WTC11 (cell line): ENCODE measurements around the gene PRICKLE3. TPM values are rescaled to one million over a fixed set of nuclear protein-coding genes. Genes with fewer than 3 reads are reported as not detected.
A peak's percentile ranks its signal among the peaks of the same experiment; 100 is the strongest.
"Not testable (repeated sequence)": the region's sequence is repeated elsewhere in the genome, so short reads cannot be mapped to it uniquely, and the experiment has no call there.

ENCODE experiments used
- ATAC-seq: fragments of 200-7000 bp; cut with Tn5 transposase; 2 replicates; pipeline ENCODE4 v1.10.0; 2021; ENCODE audit warnings: mild to moderate bottlenecking, moderate library complexity
- CTCF ChIA-PET: fragments of 300-600 bp; sonication (Branson Sonifier 250); formaldehyde crosslinking; loops from one replicate; lab custom pipeline; 2021; ENCODE audit warnings: antibody characterized with exemption; lab: Charles Lee
- POLR2A ChIA-PET: fragments of 350-600 bp; sonication (Branson Sonifier 250); formaldehyde crosslinking; loops from one replicate; lab custom pipeline; 2021; ENCODE audit warnings: antibody characterized with exemption; lab: Charles Lee
- DNase-seq: peaks from one replicate; pipeline ENCODE4 v3.0.0; 2021; ENCODE audit warnings: low spot score
- H3K27ac Mint-ChIP-seq: 2 replicates; pipeline ENCODE4 v1.8.0; 2021; ENCODE audit warnings: mixed read lengths
- H3K27me3 Mint-ChIP-seq: 2 replicates; pipeline ENCODE4 v1.8.0; 2021; ENCODE audit warnings: low read depth, mild to moderate bottlenecking, moderate library complexity, mixed read lengths
- H3K36me3 Mint-ChIP-seq: 2 replicates; pipeline ENCODE4 v1.8.0; 2021; ENCODE audit warnings: mixed read lengths
- H3K4me1 Mint-ChIP-seq: 2 replicates; pipeline ENCODE4 v1.8.0; 2022; ENCODE audit warnings: mixed read lengths
- H3K4me3 Mint-ChIP-seq: 2 replicates; pipeline ENCODE4 v1.8.0; 2021; ENCODE audit warnings: mild to moderate bottlenecking, moderate library complexity, mixed read lengths
- H3K9me3 Mint-ChIP-seq: 2 replicates; pipeline ENCODE4 v1.8.0; 2021; ENCODE audit warnings: mixed read lengths
- CREM ChIP-seq: sonication (generic); formaldehyde crosslinking; IDR thresholded peaks from 2 replicates; pipeline ENCODE4 v1.8.1; 2022; ENCODE audit warnings: mild to moderate bottlenecking, missing genetic modification reagents, moderate library complexity
- EMX1 ChIP-seq: fragments of 250-450 bp; sonication (Bioruptor Pico); IDR thresholded peaks from 2 replicates; pipeline ENCODE4 v1.8.0; 2021; ENCODE audit warnings: mild to moderate bottlenecking
- FOXK1 ChIP-seq: sonication (generic); formaldehyde crosslinking; IDR thresholded peaks from 2 replicates; pipeline ENCODE4 v1.8.0; 2022; ENCODE audit warnings: mild to moderate bottlenecking, moderate library complexity, missing genetic modification reagents
- FOXP1 ChIP-seq: sonication (generic); formaldehyde crosslinking; IDR thresholded peaks from 2 replicates; pipeline ENCODE4 v1.8.0; 2022; ENCODE audit warnings: missing genetic modification reagents, mild to moderate bottlenecking, moderate library complexity, borderline replicate concordance
- HMGA2 ChIP-seq: fragments of 250-450 bp; sonication (Bioruptor Pico); IDR thresholded peaks from 2 replicates; pipeline ENCODE4 v1.4.0; 2021; ENCODE audit warnings: mild to moderate bottlenecking, moderate library complexity
- MXD4 ChIP-seq: fragments of 250-450 bp; sonication (Bioruptor Pico); IDR thresholded peaks from 2 replicates; pipeline ENCODE4 v1.8.0; 2021; ENCODE audit warnings: mild to moderate bottlenecking, moderate library complexity, borderline replicate concordance
- SP1 ChIP-seq: sonication (generic); formaldehyde crosslinking; conservative IDR thresholded peaks from 2 replicates; pipeline ENCODE4 v1.8.1; 2022; ENCODE audit warnings: missing genetic modification reagents
- TCF7 ChIP-seq: sonication (generic); formaldehyde crosslinking; IDR thresholded peaks from 2 replicates; pipeline ENCODE4 v1.8.0; 2022; ENCODE audit warnings: mild to moderate bottlenecking, low read depth, missing genetic modification reagents, moderate library complexity
- TP53 ChIP-seq: sonication (generic); formaldehyde crosslinking; IDR thresholded peaks from 2 replicates; pipeline ENCODE4 v1.8.1; 2023; ENCODE audit warnings: mild to moderate bottlenecking, missing genetic modification reagents
- ZBTB21 ChIP-seq: sonication (generic); formaldehyde crosslinking; IDR thresholded peaks from 2 replicates; pipeline ENCODE4 v1.8.1; 2023; ENCODE audit warnings: mild to moderate bottlenecking, missing genetic modification reagents, borderline replicate concordance
- total RNA-seq: library from RNA; stranded (reverse); gene quantifications from 3 replicates; pipeline ENCODE4 v1.2.3, GENCODE V29; 2021
- TF ChIP-seq, protein P1 (sequence below): fragments of 250-450 bp; sonication (Bioruptor Pico); IDR thresholded peaks from 2 replicates; pipeline ENCODE4 v1.8.0; 2021; ENCODE audit warnings: mild to moderate bottlenecking
- TF ChIP-seq, protein P2 (sequence below): sonication (generic); formaldehyde crosslinking; IDR thresholded peaks from 2 replicates; pipeline ENCODE4 v1.8.0; 2022; ENCODE audit warnings: mild to moderate bottlenecking, missing genetic modification reagents
- TF ChIP-seq, protein P3 (sequence below): sonication (generic); formaldehyde crosslinking; IDR thresholded peaks from 2 replicates; pipeline ENCODE4 v1.8.1; 2022; ENCODE audit warnings: low read depth, mild to moderate bottlenecking, moderate library complexity, missing genetic modification reagents, borderline replicate concordance
- TF ChIP-seq, protein P4 (sequence below): sonication (generic); formaldehyde crosslinking; IDR thresholded peaks from 2 replicates; pipeline ENCODE4 v1.8.1; 2022; ENCODE audit warnings: missing genetic modification reagents, borderline replicate concordance
- TF ChIP-seq, protein P5 (sequence below): fragments of 250-450 bp; sonication (Bioruptor Pico); IDR thresholded peaks from 2 replicates; pipeline ENCODE4 v2.1.2; 2022; ENCODE audit warnings: mild to moderate bottlenecking, moderate library complexity
- TF ChIP-seq, protein P6 (sequence below): sonication (generic); formaldehyde crosslinking; IDR thresholded peaks from 2 replicates; pipeline ENCODE4 v1.8.1; 2023; ENCODE audit warnings: mild to moderate bottlenecking, missing genetic modification reagents

Gene PRICKLE3
- total RNA-seq, 1 experiment from 2014 or later = 14.6 TPM

DNA sequence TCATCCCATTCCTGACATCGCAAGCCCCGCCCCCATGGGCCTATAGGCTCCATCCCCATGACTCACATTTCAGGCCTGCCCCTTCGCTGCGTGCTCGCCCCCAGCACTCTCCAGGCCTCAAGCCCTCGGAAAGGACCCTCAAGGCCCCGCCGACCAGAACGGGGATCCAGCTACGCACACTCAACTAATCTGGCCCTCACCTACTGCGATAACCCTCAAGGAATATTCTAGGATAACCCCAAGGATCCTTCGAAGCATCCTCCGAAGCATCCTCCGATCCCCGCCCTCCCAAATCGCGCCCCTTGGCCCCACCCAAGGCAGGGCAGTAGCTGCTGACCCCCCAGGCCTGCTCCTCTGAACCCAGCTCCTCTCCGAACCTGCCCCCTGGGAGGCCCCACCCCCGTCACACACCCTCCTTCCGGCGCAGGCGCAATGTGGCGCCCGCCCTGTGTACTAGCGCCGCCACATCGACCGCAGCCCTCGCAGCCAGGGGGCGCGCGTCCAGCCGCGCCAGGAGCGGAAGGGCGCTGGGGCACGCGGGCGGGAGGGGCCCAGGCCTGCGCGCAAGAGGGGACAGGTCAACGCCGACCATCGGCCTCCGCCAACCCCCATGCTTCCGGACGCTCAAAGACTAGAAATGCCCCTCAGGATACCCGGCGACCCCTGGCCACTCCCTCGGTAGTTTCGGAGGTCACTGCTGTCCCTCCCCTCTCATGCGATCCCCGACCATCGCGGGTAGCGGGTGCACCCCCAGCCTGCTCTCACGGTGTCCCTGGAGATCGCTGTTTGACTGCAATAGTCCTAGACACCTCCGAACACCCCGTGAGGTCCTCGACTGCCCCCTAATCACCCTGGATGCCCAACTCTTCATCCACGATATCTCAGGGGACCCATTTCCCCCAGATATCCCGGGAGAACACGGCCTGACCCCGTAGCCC, 30.0 kb downstream of the PRICKLE3 start (continued):
- no peak for TF ChIP-seq TCF7 (CRISPR knock-in tag)
- TF ChIP-seq ZBTB21 = no peak
- TF ChIP-seq, protein P1, sequence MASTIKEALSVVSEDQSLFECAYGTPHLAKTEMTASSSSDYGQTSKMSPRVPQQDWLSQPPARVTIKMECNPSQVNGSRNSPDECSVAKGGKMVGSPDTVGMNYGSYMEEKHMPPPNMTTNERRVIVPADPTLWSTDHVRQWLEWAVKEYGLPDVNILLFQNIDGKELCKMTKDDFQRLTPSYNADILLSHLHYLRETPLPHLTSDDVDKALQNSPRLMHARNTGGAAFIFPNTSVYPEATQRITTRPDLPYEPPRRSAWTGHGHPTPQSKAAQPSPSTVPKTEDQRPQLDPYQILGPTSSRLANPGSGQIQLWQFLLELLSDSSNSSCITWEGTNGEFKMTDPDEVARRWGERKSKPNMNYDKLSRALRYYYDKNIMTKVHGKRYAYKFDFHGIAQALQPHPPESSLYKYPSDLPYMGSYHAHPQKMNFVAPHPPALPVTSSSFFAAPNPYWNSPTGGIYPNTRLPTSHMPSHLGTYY (CRISPR knock-in tag) = no peak
- TF ChIP-seq FOXK1 = peak; percentile 52
- TF ChIP-seq, protein P2, sequence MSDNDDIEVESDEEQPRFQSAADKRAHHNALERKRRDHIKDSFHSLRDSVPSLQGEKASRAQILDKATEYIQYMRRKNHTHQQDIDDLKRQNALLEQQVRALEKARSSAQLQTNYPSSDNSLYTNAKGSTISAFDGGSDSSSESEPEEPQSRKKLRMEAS (CRISPR knock-in tag) = peak; percentile 40; the same call in 1 of the 2 replicates

DNA sequence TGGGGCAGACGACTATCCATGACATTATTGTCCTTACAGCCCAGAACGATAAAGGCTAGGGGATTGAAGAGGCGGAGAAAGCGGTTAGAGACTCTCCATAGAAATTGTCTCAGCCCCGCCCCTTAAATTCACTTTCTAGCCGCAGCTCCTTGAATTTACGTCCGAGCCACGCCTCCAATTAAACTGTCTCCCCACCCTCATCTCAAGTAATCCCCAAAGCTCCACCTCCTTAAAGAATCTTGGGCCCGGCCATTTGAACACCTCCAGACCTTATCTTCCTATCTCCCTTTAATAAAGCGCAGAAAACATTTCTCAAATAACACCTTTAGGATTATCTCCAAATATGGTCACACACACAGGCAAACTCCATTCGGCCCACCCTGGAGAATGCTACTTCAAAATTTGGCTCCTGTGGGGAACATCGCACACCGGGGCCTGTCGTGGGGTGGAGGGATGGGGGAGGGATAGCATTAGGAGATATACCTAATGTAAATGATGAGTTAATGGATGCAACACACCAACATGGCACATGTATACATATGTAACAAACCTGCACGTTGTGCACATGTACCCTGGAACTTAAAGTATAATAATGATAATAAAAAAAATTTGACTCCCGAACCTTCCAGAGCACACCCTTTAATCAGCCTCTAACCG, 30.8 kb downstream of the PRICKLE3 start:
- DNase-seq = peak; percentile 56
- peaks cover 32% of the 10 kb centered on the region for H3K27me3 Mint-ChIP-seq
- CTCF ChIA-PET = interaction anchor here (0.6 to 2.1 kb wide), 22 partner anchors 7 to 767 kb away, joined by 3 to 29 read pairs (median 5); partner anchors contain the start of genes CLCN5 and KCND1
- peak; percentile 48 for ATAC-seq
- no peak for TF ChIP-seq TP53 (CRISPR knock-in tag)
- TF ChIP-seq, protein P3, sequence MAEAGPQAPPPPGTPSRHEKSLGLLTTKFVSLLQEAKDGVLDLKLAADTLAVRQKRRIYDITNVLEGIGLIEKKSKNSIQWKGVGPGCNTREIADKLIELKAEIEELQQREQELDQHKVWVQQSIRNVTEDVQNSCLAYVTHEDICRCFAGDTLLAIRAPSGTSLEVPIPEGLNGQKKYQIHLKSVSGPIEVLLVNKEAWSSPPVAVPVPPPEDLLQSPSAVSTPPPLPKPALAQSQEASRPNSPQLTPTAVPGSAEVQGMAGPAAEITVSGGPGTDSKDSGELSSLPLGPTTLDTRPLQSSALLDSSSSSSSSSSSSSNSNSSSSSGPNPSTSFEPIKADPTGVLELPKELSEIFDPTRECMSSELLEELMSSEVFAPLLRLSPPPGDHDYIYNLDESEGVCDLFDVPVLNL = no peak
- TF ChIP-seq, protein P4, sequence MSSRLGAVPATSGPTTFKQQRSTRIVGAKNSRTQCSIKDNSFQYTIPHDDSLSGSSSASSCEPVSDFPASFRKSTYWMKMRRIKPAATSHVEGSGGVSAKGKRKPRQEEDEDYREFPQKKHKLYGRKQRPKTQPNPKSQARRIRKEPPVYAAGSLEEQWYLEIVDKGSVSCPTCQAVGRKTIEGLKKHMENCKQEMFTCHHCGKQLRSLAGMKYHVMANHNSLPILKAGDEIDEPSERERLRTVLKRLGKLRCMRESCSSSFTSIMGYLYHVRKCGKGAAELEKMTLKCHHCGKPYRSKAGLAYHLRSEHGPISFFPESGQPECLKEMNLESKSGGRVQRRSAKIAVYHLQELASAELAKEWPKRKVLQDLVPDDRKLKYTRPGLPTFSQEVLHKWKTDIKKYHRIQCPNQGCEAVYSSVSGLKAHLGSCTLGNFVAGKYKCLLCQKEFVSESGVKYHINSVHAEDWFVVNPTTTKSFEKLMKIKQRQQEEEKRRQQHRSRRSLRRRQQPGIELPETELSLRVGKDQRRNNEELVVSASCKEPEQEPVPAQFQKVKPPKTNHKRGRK = no peak
- no peak; the same call in 1 of the 2 replicates for TF ChIP-seq SP1
- TF ChIP-seq HMGA2 (CRISPR knock-in tag) = no peak
- no peak for TF ChIP-seq ZBTB21
- TF ChIP-seq, protein P5, sequence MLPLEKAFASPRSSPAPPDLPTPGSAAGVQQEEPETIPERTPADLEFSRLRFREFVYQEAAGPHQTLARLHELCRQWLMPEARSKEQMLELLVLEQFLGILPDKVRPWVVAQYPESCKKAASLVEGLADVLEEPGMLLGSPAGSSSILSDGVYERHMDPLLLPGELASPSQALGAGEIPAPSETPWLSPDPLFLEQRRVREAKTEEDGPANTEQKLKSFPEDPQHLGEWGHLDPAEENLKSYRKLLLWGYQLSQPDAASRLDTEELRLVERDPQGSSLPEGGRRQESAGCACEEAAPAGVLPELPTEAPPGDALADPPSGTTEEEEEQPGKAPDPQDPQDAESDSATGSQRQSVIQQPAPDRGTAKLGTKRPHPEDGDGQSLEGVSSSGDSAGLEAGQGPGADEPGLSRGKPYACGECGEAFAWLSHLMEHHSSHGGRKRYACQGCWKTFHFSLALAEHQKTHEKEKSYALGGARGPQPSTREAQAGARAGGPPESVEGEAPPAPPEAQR (CRISPR knock-in tag) = no peak
- TF ChIP-seq FOXP1 = no peak
- no peak for TF ChIP-seq CREM
- POLR2A ChIA-PET = interaction anchor here (0.7 to 1.8 kb wide), 4 partner anchors 8 to 36 kb away, joined by 4 to 5 read pairs (median 4); no protein-coding TSS in a partner anchor
- peak overlapping the region; percentile 80 for H3K4me3 Mint-ChIP-seq
- peaks cover 9% of the 10 kb centered on the region for H3K4me1 Mint-ChIP-seq
- H3K9me3 Mint-ChIP-seq = no peaks in the 10 kb centered on the region
- no peaks in the 10 kb centered on the region for H3K36me3 Mint-ChIP-seq
- H3K27ac Mint-ChIP-seq = peak overlapping the region; percentile 94

DNA sequence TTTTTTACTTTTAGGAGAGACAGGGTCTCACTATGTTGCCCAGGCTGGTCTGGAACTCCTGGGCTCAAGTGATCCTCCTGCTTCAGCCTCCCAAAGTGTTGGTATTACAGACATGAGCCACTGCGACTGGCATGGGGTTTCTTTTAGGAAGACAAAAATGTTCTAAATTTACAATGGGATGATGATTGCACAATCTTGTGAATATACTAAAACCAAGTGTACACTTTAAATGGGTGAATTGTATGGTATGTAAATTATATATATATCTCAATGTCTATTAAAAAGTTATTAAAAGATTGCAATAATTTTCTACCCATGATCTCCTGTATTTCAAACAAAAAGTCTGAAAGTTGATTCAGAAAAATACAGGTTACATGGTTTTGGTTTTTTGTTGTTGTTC, 32.7 kb downstream of the PRICKLE3 start:
- H3K9me3 Mint-ChIP-seq = no peaks in the 10 kb centered on the region
- H3K4me3 Mint-ChIP-seq = no peak overlapping the region
- CTCF ChIA-PET = no interaction called here
- peaks cover 9% of the 10 kb centered on the region for H3K4me1 Mint-ChIP-seq
- H3K27me3 Mint-ChIP-seq = peaks cover 20% of the 10 kb centered on the region
- ATAC-seq (no peak), DNase-seq (no peak)
- TF ChIP-seq MXD4 (CRISPR knock-in tag) (no peak), EMX1 (CRISPR knock-in tag) (no peak)
- TF ChIP-seq, protein P6, sequence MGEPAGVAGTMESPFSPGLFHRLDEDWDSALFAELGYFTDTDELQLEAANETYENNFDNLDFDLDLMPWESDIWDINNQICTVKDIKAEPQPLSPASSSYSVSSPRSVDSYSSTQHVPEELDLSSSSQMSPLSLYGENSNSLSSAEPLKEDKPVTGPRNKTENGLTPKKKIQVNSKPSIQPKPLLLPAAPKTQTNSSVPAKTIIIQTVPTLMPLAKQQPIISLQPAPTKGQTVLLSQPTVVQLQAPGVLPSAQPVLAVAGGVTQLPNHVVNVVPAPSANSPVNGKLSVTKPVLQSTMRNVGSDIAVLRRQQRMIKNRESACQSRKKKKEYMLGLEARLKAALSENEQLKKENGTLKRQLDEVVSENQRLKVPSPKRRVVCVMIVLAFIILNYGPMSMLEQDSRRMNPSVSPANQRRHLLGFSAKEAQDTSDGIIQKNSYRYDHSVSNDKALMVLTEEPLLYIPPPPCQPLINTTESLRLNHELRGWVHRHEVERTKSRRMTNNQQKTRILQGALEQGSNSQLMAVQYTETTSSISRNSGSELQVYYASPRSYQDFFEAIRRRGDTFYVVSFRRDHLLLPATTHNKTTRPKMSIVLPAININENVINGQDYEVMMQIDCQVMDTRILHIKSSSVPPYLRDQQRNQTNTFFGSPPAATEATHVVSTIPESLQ = no peak
- H3K27ac Mint-ChIP-seq = no peak overlapping the region
- POLR2A ChIA-PET = no interaction called here
- H3K36me3 Mint-ChIP-seq = no peaks in the 10 kb centered on the region

DNA sequence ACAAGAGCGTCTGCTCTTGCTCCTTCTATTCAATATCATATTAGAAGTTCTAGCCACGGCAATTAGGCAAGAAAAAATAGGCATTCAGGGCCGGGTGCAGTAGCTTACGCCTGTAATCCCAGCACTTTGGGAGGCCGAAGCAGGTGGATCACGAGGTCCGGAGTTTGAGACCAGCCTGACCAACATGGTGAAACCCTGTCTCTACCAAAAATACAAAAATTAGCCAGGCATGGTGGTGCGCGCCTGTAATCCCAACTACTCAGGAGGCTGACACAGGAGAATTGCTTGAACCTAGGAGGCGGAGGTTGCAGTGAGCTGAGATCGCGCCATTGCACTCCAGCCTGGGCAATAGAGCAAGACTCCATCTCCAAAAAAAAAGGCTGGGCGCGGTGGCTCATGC, 36.9 kb downstream of the PRICKLE3 start:
- H3K4me1 Mint-ChIP-seq, H3K36me3 Mint-ChIP-seq, H3K4me3 Mint-ChIP-seq, ATAC-seq, H3K9me3 Mint-ChIP-seq, H3K27me3 Mint-ChIP-seq, H3K27ac Mint-ChIP-seq, POLR2A ChIA-PET, CTCF ChIA-PET, DNase-seq: not testable (repeated sequence)

DNA sequence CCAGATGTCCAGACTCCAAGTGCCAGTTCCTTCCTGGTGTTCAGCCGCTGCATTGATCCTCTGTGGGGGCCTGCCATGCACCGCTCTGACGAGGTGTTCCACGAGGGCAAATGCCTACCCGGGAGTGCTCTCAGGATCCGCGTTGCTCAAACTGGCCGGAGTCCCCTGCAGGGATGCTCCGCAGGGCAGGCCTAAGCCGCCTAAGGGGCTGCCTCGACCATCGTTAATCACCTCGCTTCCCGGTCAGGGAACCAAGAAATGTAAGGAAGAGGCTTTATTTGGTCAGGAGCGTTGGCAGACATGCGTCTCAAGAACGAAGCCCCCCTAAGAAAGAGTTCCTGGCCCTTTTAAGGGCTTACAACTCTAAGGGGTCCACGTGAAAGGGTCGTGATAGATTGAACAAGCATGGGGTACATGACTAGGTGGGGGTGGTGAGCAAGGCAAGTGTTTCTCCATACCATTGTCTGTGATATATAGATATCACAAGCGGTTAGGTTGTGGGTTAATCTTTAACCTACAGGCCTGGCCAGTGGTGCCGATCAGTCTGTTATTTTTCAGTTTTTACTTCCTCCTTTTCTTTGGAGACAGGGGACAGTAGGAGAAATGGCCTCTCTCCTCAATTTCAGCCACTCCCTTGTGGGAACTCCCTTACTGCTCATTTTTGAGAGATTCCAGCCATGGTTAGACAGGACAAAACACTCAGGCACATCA, 37.6 kb downstream of the PRICKLE3 start:
- H3K27me3 Mint-ChIP-seq, POLR2A ChIA-PET, H3K9me3 Mint-ChIP-seq, H3K4me3 Mint-ChIP-seq, H3K36me3 Mint-ChIP-seq, H3K4me1 Mint-ChIP-seq, DNase-seq, ATAC-seq: not testable (repeated sequence)
- peak overlapping the region; percentile 45; the same call in 1 of the 2 replicates for H3K27ac Mint-ChIP-seq
- CTCF ChIA-PET = interaction anchor here (1.0 kb wide), 1 partner anchor 7 kb away, joined by 3 read pairs; no protein-coding TSS in a partner anchor
